ENCODE measurements around the gene TCEAL1.
"Not testable (repeated sequence)": the region's sequence is repeated elsewhere in the genome, so short reads cannot be mapped to it uniquely, and the experiment has no call there.

Gene TCEAL1

DNA sequence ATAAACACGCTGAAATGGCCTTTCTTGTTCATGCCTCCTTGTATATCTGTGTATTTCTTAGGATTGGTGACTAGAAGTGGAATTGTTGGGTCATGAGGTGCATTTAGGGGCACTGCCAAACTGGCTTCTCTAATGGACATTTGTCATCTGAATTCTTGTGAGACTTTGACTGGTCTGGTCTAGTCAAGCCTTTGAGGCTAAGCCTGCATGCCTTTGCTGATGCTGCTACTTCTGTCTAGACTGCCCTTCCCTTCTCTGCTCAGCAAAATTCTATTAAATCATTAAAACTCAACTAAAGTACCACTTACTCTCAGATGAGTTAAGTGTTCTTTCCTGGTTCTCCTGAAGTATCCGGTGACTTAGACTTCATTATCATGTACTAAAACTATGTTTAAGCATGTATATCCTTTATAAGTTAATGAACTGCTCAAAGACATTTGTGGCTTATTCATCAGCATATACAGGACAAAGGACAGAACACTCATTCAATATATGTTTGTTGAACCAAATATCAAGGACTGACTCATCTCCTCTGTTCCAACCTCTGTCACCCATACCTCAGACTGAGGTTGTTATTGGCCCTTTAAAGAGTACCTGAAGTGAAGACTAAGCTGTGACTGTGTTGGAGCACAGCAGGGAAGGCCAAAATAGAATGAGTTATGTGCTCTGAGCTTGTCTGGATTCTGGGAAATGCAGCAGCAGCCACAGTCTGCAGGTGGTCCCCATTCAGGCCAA lies 9.0 kb downstream of the TCEAL1 start:
- no peak for DNase-seq

DNA sequence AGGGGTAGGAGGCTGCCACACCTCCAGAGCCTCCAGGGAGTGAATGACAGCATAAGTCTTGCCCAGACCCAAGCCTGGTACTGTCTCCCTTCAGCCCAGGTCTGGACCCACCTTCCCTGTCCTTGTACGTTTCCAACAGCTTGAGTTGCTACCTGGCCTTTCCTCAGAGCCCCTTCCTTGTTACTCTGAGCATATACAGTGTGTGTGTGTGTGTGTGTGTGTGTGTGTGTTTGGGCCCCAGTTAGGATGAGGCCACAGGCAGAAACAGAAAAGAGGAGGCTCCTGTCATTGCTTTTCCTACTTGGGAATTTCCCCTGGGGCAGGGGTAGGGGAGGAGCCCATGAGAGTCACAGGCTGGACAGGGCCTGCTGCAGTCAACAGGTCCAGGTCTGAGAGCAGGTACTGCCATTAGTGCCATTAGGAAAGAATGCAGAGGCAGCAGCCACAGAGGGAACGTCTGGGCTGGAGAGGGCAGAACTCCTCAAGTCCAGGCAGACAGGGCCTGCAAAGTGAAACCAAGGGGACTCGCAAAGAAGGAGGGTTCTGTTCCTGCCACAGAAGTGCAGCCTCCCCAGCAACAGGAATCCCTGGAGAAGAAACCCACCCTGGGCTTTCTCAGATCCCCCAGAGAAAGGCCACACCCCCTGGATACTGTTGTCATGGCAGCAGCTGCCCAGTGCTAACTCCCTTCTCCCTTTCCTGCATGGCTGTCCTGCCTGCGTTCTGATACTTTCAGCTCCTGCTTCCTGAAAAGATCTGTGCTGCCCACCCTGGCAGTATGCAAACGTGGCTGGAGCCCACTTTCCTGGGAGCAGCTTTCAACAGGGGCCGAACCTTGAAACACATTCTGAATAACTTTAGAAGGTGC lies 9.9 kb downstream of the TCEAL1 start:
- peak; percentile 1 for DNase-seq

DNA sequence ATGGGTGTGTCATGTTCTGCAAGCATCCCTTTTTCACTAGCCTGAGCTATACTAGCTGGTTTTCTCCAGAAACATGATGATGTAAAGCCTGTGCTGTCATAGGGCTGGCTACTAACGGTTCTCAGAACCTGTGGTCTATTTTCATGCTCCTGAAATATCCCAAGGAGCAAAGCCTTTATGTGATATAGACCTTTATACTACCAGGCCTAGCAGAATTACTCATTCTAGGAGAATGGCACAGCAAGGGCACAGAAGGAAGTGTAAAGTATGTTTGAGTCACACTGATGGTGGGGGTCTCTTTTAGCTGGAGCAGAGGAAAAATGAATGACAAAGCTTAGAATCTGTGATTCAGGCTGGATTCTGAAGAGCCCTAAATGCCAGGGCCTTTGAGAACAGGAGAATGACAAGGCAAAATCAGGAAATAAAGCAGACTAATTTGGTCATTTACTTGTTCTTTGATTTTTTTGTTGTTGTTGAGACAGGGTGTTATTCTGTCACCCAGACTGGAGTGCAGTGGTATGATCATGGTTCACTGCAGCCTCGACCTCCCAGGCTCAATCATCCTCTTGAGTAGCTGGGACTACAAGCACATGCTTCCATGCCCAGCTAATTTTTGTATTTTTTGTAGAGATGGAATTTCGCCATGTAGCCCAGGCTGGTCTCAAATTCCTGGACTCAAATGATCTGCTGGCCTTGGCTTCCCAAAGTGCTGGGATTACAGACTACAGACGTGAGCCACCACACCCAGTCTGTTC lies 11.8 kb downstream of the TCEAL1 start:
- no peak for DNase-seq

DNA sequence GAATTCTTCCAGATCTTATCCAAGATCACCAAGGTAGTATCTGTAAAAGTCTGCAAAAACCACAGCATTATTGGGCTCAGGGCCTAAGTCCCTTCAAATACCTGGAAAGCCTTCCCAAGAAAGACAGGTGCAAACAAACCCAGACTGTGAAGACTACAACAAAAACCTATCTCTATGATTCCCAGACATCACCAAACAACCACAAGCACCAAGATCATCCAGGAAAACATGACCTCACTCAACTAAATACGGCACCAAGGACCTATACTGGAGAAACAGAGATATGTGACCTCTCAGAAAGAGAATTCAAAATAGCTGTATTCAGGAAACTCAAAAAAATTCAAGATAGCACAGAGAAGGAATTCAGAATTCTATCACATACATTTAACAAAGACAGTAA lies 15.3 kb downstream of the TCEAL1 start:
- no peak for DNase-seq

DNA sequence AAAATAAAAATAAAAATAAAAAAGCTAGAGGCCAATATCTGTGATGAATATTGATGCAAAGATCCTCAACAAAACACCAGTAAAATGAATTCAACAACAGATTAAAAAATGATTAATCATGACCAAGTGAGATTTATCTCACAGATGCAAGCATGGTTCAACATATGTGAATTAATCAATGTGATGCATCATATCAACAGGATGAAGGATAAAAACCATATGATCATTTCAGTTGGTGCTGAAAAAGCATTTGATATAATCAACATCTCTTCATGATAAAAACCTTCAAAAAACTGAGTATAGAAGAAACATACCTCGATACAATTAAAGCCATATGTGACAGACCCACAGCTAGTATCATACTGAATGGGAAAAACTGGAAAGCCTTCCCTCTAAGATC lies 18.9 kb downstream of the TCEAL1 start:
- no peak for DNase-seq

DNA sequence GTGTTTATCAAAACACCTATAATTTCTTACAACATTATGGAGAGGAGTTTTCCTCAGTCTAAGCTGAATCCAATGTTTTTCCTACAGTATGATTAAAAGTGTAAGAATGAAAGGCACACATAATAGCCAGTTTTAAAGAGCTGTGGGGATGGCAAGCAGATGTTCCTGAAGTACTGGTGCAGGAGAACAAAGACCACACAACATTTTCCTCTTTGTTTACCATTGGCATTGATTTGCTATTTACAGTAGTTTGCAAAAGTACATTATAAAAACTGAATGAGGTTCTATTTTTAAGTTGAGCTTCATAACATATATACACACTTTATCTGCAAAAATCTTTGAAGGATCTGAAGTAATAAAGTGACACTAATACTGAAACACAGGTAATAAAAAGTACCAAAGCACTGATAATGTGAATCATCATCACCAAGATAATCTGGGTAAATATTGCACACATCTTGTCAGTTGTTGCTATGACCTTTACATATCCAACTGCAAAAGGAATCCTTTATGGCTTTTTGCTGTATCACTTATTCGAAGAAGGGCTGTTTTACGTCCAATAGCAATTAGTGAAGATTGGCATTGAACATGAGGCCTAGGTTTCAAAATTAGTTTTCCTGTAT lies 22.5 kb downstream of the TCEAL1 start:
- DNase-seq = no peak

DNA sequence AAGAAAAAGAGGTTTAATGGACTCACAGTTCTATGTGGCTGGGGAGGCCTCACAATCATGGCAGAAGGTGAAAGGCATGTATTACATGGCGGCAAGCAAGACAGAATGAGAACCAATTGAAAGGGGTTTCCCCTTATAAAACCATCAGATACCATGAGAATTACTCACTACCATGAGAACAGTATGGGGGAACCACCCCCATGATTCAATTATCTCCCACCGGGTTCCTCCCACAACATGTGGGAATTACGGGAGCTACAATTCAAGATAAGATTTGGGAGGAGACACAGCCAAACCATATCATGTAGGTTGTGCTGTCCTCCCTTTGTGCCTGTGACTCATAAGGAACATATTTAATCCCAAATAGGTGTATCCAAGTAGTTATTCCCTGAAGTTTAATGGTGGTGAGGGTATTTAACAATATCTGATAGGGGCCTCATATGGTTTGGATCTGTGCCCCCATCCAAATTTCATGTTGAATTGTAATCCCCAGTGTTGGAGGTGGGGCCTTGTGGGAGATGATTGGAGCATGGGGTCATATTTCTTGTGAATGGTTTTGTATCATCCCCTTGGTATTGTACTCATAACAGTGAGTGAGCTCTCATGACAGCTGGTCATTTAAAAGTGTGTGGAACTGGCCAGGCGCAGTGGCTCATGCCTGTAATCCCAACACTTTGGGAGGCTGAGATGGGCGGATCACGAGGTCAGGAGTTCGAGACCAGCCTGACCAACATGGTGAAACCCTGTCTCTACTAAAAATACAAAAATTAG lies 26.6 kb downstream of the TCEAL1 start:
- DNase-seq = not testable (repeated sequence)

DNA sequence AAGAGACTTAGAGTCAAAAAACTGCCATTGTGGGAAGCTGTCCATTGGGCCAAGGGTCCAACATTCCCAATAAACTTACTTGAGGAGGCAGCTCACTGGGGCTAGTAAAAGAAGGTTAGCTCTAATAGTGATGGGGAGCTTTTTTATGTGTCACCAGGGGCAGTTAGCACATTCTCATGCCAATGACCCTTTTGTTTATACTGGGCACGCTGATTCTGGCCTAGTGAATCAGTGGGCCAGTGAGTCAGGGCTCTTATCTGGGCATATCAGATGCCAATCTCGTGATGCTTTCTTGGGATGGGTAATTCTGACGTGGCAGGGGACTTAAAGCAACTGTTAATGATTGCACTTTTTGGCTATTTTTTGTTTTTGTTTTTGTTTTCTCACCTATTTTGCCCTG lies 27.8 kb downstream of the TCEAL1 start:
- DNase-seq = no peak

DNA sequence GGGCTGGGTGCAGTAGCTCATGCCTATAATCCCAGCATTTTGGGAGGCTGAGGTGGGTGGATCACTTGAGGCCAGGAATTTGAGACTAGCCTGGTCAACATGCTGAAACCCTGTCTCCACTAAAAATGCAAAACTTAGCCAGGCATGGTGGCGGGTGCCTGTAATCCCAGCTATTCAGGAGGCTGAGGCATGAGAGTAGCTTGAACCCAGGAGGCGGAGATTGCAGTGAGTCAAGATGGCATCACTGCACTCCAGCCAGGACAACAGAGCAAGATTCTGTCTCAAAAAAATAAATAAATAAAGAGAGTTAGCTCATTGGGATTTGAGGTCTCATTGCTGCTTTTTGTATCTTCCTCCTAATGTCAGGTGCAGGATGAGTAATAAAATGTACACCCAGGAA lies 28.3 kb downstream of the TCEAL1 start:
- not testable (repeated sequence) for DNase-seq

DNA sequence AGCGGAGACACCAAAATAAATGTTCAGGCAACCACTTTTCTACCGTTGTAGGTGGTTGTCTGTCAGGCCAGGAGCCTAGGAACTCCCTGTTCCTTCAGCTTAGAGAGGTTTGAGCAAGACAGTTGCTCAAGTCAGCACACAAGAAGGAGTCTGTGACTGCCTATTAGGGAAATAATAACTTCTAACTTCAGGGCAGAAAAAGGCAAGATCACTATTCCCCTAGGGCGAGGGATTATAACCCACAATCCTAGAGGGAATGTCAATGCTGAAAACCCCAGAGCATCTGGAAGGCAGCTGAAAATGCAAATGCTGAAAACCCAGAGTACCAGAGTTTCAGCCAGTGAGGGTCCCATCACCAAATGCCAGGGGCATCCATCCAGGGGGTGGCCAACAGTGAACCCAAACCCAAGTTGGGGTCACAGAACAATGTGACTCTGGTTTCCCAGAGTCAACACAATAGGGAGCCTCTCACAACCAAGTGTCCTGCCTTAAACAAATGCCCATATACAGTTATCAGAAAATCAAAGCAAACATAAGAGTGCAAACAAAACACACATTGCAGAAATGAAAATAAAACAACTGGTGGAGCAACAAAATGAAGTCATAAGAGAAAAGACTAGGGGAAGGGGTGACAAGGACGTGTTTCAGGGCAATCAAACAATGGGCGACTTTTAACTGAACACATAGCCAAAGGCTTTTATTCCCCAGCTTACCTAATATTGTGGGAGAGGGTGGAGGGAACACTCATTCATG lies 30.1 kb downstream of the TCEAL1 start:
- DNase-seq = no peak

DNA sequence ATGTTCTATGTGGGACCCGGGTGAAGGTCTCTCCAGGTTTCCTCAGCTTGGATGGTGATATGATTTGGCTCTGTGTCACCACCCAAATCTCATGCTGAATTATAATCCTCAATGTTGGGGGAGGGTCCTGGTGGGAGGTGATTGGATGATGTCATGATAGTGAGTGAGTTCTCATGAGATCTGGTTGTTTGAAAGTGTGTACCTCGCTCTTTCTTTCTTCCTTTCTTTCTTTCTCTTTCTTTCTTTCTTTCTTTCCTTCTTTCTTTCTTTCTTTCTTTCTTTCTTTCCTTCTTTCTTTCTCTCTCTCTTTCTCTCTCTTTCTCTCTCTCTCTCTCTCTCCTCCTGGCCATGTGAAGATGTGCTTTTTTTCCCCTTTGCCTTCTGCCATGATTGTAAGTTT lies 30.7 kb downstream of the TCEAL1 start:
- not testable (repeated sequence) for DNase-seq

DNA sequence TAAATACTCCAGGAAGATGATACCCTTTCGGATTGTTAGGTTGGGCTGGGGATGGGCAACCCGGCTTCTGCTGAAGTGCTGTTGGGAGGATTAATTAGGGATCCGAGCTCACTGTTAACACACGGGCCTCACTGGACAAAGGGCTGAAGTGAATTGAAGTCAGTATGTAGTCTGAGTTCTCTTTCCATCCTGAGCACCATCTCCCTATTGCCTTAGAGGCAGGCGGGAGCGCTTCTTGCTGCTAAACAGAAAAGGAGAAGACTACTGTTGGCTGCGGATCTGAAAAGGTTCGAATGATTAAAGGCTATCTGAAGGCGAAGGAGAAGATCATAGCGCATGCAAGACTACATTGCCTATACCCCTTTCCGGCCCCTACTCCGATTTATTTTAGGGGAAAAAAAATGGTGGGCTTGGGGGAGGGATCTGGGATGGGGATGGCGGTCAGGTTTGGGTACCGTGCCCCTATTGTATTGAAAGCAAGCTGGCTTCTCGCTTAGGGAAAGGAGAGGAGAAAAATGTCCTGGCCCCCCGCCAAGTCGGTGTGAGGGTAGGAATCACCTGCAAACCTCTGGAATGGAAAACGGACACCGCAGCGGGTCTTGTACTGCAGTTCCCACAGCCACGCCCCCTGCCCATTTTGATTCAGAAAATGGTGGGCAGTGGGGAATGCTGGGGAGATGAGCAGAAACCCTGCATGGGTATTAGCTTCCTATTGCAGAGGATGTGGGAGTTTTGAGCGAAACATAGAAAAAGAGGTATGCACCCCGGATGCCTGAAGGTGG lies 35.4 kb downstream of the TCEAL1 start:
- no peak for DNase-seq

DNA sequence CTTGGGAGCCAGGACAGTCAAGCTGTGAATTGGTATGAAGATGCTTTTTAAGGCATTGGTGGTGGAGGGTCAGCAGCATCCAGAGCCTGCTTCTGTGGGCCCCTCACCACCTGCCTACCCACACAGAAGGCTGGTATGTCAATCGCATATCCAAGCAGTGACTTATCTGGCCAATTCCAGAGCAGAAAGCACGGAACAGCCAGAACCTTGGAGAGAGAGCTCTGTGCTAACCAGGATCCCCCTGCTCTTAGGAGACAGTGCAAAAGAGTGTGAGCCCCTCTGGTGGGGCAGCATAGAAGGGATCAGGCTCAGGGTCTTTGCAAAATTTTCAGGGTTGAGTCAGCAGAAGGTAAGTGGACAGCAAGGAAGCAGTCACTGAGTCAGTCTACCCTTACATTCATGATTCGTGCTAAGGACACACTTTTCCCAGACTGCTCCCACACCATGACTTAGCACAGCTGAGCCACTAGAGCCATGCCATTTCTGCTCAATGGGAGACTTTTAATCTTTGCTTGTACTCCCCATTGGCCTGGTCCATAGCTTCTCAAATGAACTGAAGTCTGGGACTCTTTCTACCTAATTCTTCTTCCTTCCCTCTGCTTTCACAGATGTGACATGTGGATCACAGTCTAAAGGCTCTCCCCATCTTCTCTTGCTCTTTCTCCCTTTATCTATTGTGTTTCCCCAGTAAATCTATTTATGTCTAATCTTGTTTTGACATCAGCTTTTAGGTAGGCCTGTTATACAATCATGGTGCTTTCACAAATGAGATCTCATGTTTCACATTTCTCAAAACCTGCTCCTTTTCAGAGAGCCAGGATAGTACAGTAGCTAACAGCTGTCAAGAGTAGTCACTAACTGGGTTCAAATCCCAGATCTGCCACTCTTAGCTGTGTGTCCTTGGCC lies 37.7 kb downstream of the TCEAL1 start:
- DNase-seq = no peak

DNA sequence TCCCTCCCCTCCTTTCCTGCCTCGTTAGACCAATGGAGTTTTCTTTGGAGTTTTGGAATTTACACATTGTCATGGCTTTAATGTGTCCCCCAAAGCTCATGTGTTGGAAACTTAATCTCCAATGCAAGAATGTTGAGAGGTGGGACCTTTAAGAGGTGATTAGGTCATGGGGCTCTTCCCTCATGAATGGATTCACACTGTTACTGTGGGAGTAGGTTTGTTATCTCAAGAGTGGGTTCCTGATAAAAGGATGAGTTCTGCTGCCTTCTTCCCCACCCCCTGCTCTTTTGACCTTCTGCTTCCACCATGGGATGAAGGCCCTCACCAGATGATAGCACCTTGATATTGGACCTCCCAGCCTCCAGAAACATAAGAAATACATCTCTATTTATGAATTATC lies 41.0 kb downstream of the TCEAL1 start:
- DNase-seq = no peak

DNA sequence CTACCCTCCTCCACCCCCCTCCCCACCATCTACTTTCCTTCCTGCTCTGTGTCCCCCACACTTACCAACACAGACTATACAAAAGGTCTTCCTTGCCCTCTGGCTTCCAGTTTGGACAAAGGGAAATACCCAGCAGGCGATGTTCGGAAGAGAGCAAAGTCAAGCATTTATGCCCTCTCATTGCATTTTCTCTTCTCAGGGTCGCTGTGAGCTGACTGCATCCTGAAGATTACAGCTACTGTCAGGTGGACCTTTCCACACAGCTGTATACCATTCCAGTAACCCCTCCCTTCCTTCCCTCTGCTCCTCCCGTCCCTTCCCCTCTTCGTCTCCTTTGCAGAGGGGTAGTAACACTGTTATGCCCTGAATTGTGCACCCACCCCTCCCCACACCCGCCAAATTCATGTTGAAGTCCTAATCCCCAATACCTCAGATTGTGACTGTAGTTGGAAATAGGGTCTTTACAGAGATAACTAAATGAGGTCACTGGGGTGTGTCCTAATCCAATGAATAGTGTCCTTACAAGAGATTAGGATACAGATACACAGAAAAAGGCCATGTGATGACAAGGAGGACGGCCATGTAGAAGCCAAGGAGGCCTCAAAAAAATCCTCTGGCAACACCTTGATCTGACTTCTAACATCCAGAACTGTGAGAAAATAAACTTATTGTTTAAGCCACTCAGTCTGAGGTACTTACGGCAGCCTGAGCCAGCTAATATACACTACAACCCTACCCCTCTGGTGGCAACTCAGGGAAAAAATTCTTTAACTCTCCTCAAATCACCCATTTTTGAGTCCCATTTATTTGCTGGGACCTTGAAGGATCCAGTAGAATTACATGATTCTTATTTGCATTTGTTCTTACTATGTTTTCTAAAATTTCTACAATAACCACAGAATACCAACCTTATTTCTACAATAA lies 46.0 kb downstream of the TCEAL1 start:
- DNase-seq = no peak

DNA sequence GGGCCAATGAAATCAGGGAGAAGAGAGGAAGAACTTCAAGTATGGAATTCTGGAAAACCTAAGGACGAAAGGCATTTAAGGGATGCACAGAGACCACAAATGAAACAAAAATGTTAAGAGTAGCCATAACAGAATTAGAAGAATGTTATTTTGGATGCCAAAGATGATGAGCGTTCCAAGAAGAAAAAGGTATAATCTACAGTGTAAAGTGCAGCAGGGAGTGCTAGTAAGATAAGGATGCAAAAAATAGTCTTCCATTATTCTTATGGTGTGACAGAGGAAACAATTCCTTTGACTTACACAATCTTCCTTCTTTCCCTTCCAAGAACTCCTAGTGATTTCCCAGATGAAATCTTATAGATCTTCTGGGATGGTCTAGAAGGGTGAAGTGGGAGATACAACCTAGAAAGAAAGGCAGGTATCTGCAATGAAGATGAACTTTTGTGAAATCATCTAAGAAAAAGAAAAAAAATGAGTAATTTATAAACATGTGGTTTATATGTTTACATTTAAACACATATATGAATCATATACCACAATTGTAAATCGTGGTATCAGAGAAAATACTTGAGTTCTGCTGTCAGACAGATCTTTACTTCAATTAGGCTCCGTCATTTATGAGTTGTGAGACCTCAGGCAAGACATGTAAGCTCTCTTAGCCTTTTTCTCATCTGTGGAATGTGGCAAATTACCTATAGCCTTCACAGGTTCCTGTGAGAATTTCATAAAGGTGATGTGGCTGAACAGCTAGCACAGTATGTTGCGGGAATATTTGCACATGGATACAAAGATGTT lies 49.6 kb downstream of the TCEAL1 start:
- DNase-seq = no peak
